Islet of Langerhans (tissue), 1 donor: ENCODE measurements around the gene LMO4.

Experiments
- FAIRE-seq: peaks from one replicate; lab custom pipeline; 2011; peaks lifted over from hg19 to GRCh38; lab: Jason Lieb, UNC

Gene LMO4

GRCh38 chr1:87362063-87362833 is 33.6 kb downstream of the LMO4 start:
- FAIRE-seq: no peak

- FAIRE-seq: no peak
Observed at GRCh38 chr1:87362834-87363426, 34.2 kb downstream of the LMO4 start.

- FAIRE-seq: no peak
Observed at GRCh38 chr1:87367549-87367948, 38.9 kb downstream of the LMO4 start.

GRCh38 chr1:87368907-87369306 is 40.2 kb downstream of the LMO4 start:
- no peak for FAIRE-seq

- no peak for FAIRE-seq
Observed at GRCh38 chr1:87369736-87370478, 41.2 kb downstream of the LMO4 start.

- FAIRE-seq: no peak
Observed at GRCh38 chr1:87370544-87370943, 41.9 kb downstream of the LMO4 start.

GRCh38 chr1:87379306-87379705 is 50.6 kb downstream of the LMO4 start:
- no peak for FAIRE-seq

GRCh38 chr1:87386217-87386790 is 57.6 kb downstream of the LMO4 start:
- no peak for FAIRE-seq

- FAIRE-seq: no peak
Observed at GRCh38 chr1:87388411-87388810, 59.7 kb downstream of the LMO4 start.

- FAIRE-seq: no peak
Observed at GRCh38 chr1:87389011-87389410, 60.3 kb downstream of the LMO4 start.

- FAIRE-seq: no peak
Observed at GRCh38 chr1:87389546-87389945, 60.9 kb downstream of the LMO4 start.

GRCh38 chr1:87392248-87393192 is 63.8 kb downstream of the LMO4 start:
- no peak for FAIRE-seq

GRCh38 chr1:87393445-87394085 is 64.9 kb downstream of the LMO4 start:
- no peak for FAIRE-seq

GRCh38 chr1:87394513-87394912 is 65.8 kb downstream of the LMO4 start:
- no peak for FAIRE-seq

- FAIRE-seq: no peak
Observed at GRCh38 chr1:87394982-87395381, 66.3 kb downstream of the LMO4 start.
